OCI-LY1 (cell line): ENCODE measurements around the gene ALDH3B1.

Source experiments
- H2AFZ ChIP-seq: fragments of 200-600 bp; sonication (generic), shearing (Covaris generic); 2 replicates; pipeline ENCODE4 v1.6.0; 2014; ENCODE audit warnings: antibody characterized with exemption, mild to moderate bottlenecking, low read length
- H3F3A ChIP-seq: fragments of 200-600 bp; sonication (generic), shearing (Covaris generic); 2 replicates; pipeline ENCODE4 v1.6.0; 2014; ENCODE audit warnings: mild to moderate bottlenecking, antibody characterized with exemption, low read length, moderate library complexity; ENCODE audit not compliant: insufficient read depth
- H3K27ac ChIP-seq: fragments of 200-600 bp; sonication (generic); 2 replicates; pipeline ENCODE4 v1.5.1; 2014; ENCODE audit warnings: low read length, mixed run types, mild to moderate bottlenecking, low read depth; ENCODE audit not compliant: poor library complexity, severe bottlenecking
- H3K27me3 ChIP-seq: fragments of 200-600 bp; sonication (generic); 2 replicates; pipeline ENCODE4 v1.6.0; 2014; ENCODE audit warnings: antibody characterized with exemption, mild to moderate bottlenecking, low read length, moderate library complexity; ENCODE audit not compliant: insufficient read depth
- H3K36me3 ChIP-seq: fragments of 200-600 bp; sonication (generic); 2 replicates; pipeline ENCODE4 v1.6.1; 2014; ENCODE audit warnings: mild to moderate bottlenecking, antibody characterized with exemption, low read length, moderate library complexity, mixed read lengths; ENCODE audit not compliant: insufficient read depth
- H3K4me1 ChIP-seq: fragments of 200-600 bp; sonication (generic); 2 replicates; pipeline ENCODE4 v1.5.1; 2014; ENCODE audit warnings: mild to moderate bottlenecking, low read length, moderate library complexity; ENCODE audit not compliant: insufficient read depth, severe bottlenecking
- H3K4me2 ChIP-seq: fragments of 200-600 bp; sonication (generic), shearing (Covaris generic); 2 replicates; pipeline ENCODE4 v1.6.1; 2014; ENCODE audit warnings: low read length
- H3K4me3 ChIP-seq: fragments of 200-600 bp; sonication (generic); 2 replicates; pipeline ENCODE4 v1.5.1; 2014; ENCODE audit warnings: low read length, low read depth, mild to moderate bottlenecking, mixed read lengths; ENCODE audit not compliant: poor library complexity, severe bottlenecking
- H3K79me2 ChIP-seq: fragments of 200-600 bp; shearing (Covaris generic); 2 replicates; pipeline ENCODE4 v1.6.1; 2016; ENCODE audit warnings: mixed run types, low read length, mixed read lengths; ENCODE audit not compliant: insufficient read depth
- H3K9ac ChIP-seq: fragments of 200-600 bp; sonication (generic), shearing (Covaris generic); 2 replicates; pipeline ENCODE4 v1.6.1; 2014; ENCODE audit warnings: mild to moderate bottlenecking, low read length, mixed read lengths
- H3K9me2 ChIP-seq: fragments of 200-600 bp; sonication (generic), shearing (Covaris generic); 2 replicates; pipeline ENCODE4 v1.6.1; 2014; ENCODE audit warnings: low read depth, mild to moderate bottlenecking, low read length, mixed read lengths
- H3K9me3 ChIP-seq: fragments of 200-600 bp; shearing (Covaris generic); 2 replicates; pipeline ENCODE4 v1.6.1; 2014; ENCODE audit warnings: low read length, mixed read lengths
- H4K20me1 ChIP-seq: fragments of 200-600 bp; sonication (generic), shearing (Covaris generic); 2 replicates; pipeline ENCODE4 v1.6.0; 2016; ENCODE audit warnings: mild to moderate bottlenecking, low read length; ENCODE audit not compliant: insufficient read depth
- CTCF ChIP-seq: fragments of 200-600 bp; sonication (generic), shearing (Covaris generic); IDR thresholded peaks from 2 replicates; pipeline ENCODE4 v1.5.1; 2017; ENCODE audit warnings: mild to moderate bottlenecking, antibody characterized with exemption, low read length, moderate library complexity, mixed read lengths
- EZH2 ChIP-seq: fragments of 200-600 bp; sonication (generic), shearing (Covaris generic); IDR thresholded peaks from 2 replicates; pipeline ENCODE4 v1.8.0; 2017; ENCODE audit warnings: borderline replicate concordance, mixed run types, mild to moderate bottlenecking, antibody characterized with exemption, low read length, moderate library complexity, mixed read lengths

ALDH3B1 gene

GRCh38 chr11:68008381-68009337 lies 1.5 kb upstream of the ALDH3B1 start:
- Histone ChIP-seq H3K4me1 (peaks cover 29% of the 10 kb centered on the region), H3K9ac (no peak overlapping the region; the same call in 1 of the 2 replicates), H3K27ac (no peak overlapping the region), H3K36me3 (no peaks in the 10 kb centered on the region), H3K27me3 (no peaks in the 10 kb centered on the region), H2AFZ (no peak overlapping the region), H3K79me2 (no peaks in the 10 kb centered on the region), H3F3A (no peaks in the 10 kb centered on the region), H4K20me1 (no peaks in the 10 kb centered on the region), H3K9me2 (no peaks in the 10 kb centered on the region), H3K9me3 (no peaks in the 10 kb centered on the region), H3K4me3 (peak overlapping the region; percentile 4), H3K4me2 (peak overlapping the region; percentile 7; the same call in 1 of the 2 replicates)
- no peak for TF ChIP-seq EZH2
- no peak for TF ChIP-seq CTCF

GRCh38 chr11:68009391-68010089 lies 587 bp upstream of the ALDH3B1 start:
- Histone ChIP-seq H3K27ac (no peak overlapping the region), H3K9me3 (no peaks in the 10 kb centered on the region), H3K4me1 (peaks cover 24% of the 10 kb centered on the region), H3F3A (no peaks in the 10 kb centered on the region), H3K4me3 (no peak overlapping the region), H3K4me2 (no peak overlapping the region), H3K9ac (no peak overlapping the region), H4K20me1 (no peaks in the 10 kb centered on the region), H3K27me3 (no peaks in the 10 kb centered on the region), H3K36me3 (no peaks in the 10 kb centered on the region), H2AFZ (no peak overlapping the region), H3K9me2 (no peaks in the 10 kb centered on the region), H3K79me2 (no peaks in the 10 kb centered on the region)
- TF ChIP-seq CTCF (peak; percentile 47), EZH2 (no peak)

GRCh38 chr11:68011051-68011943 lies 1.2 kb downstream of the ALDH3B1 start:
- Histone ChIP-seq H3K4me2 (no peak overlapping the region), H3F3A (no peaks in the 10 kb centered on the region), H4K20me1 (no peaks in the 10 kb centered on the region), H2AFZ (no peak overlapping the region), H3K36me3 (no peaks in the 10 kb centered on the region), H3K4me1 (peaks cover 24% of the 10 kb centered on the region), H3K4me3 (no peak overlapping the region), H3K9me3 (no peaks in the 10 kb centered on the region), H3K27ac (no peak overlapping the region), H3K79me2 (no peaks in the 10 kb centered on the region), H3K9ac (no peak overlapping the region), H3K27me3 (no peaks in the 10 kb centered on the region), H3K9me2 (no peaks in the 10 kb centered on the region)
- no peak for TF ChIP-seq EZH2
- no peak for TF ChIP-seq CTCF
